Stomach (tissue), 9 donors: ENCODE results near the gene MAPK7. TPM values are rescaled to one million over a fixed set of nuclear protein-coding genes. Genes with fewer than 3 reads are reported as not detected.

Experiments used
- DNase-seq, 2 donors: peaks; one replicate each; pipeline versions ENCODE4 v3.0.0 to v3.0.0-alpha.2; 2013 to 2019
- H3K27ac ChIP-seq, 5 donors: fragments of 200-600 bp in 4 of 5; sonication (generic) in 4 of 5; one replicate each; pipeline ENCODE4 v1.5.1; 2013 to 2019; ENCODE audit warnings: mild to moderate bottlenecking in 1 of 5, moderate library complexity in 1 of 5
- H3K27me3 ChIP-seq, 3 donors: fragments of 200-600 bp; sonication (generic); one replicate each; pipeline ENCODE4 v1.5.1; 2017 to 2019; ENCODE audit warnings: mixed run types in 1 of 3
- H3K36me3 ChIP-seq, 4 donors: fragments of 200-600 bp; sonication (generic); 1 replicate in 3 of 4; 2 replicates in 1 of 4; pipeline ENCODE4 v1.5.1; 2016 to 2019
- H3K4me1 ChIP-seq, 4 donors: fragments of 200-600 bp; sonication (generic); one replicate each; pipeline ENCODE4 v1.5.1; 2016 to 2019
- H3K4me3 ChIP-seq, 4 donors: fragments of 200-600 bp; sonication (generic) in 3 of 4; one replicate each; pipeline ENCODE4 v1.5.1; 2016 to 2019; ENCODE audit warnings: mild to moderate bottlenecking in 1 of 4
- H3K9me3 ChIP-seq, 4 donors: fragments of 200-600 bp; sonication (generic); one replicate each; pipeline ENCODE4 v1.5.1; 2016 to 2019
- CTCF ChIP-seq, 7 experiments: fragments of 450-650 bp in 4 of 7; fragments of 200-600 bp in 3 of 7; sonication (generic) in 3 of 7; IDR thresholded peaks; one replicate each; pipeline ENCODE4 v1.5.1; 2016 to 2019; ENCODE audit warnings: antibody characterized with exemption in 7 of 7, control low read depth in 2 of 7, mild to moderate bottlenecking in 1 of 7
- EP300 ChIP-seq: sonication (generic); formaldehyde crosslinking; IDR thresholded peaks from one replicate; pipeline ENCODE4 v1.6.1; 2017; ENCODE audit warnings: antibody characterized with exemption
- POLR2A ChIP-seq, 4 donors: fragments of 450-650 bp; IDR thresholded peaks; one replicate each; pipeline ENCODE4 v1.6.1; 2016; ENCODE audit warnings: antibody characterized with exemption in 4 of 4, control low read depth in 2 of 4, mild to moderate bottlenecking in 1 of 4, moderate library complexity in 1 of 4
- POLR2AphosphoS5 ChIP-seq, 3 donors: sonication (generic); formaldehyde crosslinking; IDR thresholded peaks; one replicate each; pipeline ENCODE4 v1.6.1; 2016; ENCODE audit warnings: antibody characterized with exemption in 3 of 3
- WGBS, 5 donors: extraction: QIAGEN DNeasy Blood & Tissue Kit in 3 of 5; methylation state at CpG; one replicate each; pipeline versions ENCODE4 v1.1.5 to v1.1.7; 2013 to 2018; 5-methylcytosine and 5-hydroxymethylcytosine counted together
- intact Hi-C: fragments of 100-400 bp; cut with DNase I; formaldehyde crosslinking; loops from one replicate; pipeline ENCODE4 v1.15.1; 2023; ENCODE audit warnings: low total_unique reads
- polyA plus RNA-seq, 3 donors: library from polyadenylated mRNA; stranded (reverse); fragments of 200-250 nt; gene quantifications; one replicate each; pipeline ENCODE4 v1.2.3, GENCODE V29; 2013
- total RNA-seq, 5 donors: library from RNA; depleted of rRNA; stranded (reverse); fragments of >200 nt; gene quantifications; one replicate each; pipeline versions ENCODE4 v1.1.0 to v1.2.3, GENCODE V29; 2014 to 2016
- donor health status: healthy with polysubstance abuse.
- donor health status: Bipolar disorder and iron deficiency.
- donor health status: healthy.

The MAPK7 gene
- total and polyA plus RNA-seq, 8 donors, result 10.3 to 221 (median 30.5) TPM

GRCh38 chr17:19333736-19334290 is 44.5 kb upstream of the MAPK7 start:
- no peaks in the 10 kb centered on the region for H3K9me3 ChIP-seq
- no peak overlapping the region for H3K4me3 ChIP-seq
- DNase-seq, result peak in 1 of 2 donors; percentile 22
- H3K27me3 ChIP-seq, result no peaks in the 10 kb centered on the region
- peaks cover 0 to 55% (median 45%) of the 10 kb centered on the region in 4 donors for H3K36me3 ChIP-seq
- intact Hi-C loops, result no loop called here
- H3K27ac ChIP-seq, result no peak overlapping the region
- TF ChIP-seq CTCF (IDR thresholded peaks at IDR 0.05), result no peak
- TF ChIP-seq EP300, result no peak
- TF ChIP-seq POLR2A (IDR thresholded peaks at IDR 0.05), result no peak
- TF ChIP-seq POLR2AphosphoS5 (IDR thresholded peaks at IDR 0.05), result no peak
- H3K4me1 ChIP-seq, result peaks cover 0 to 17% (median 6%) of the 10 kb centered on the region in 4 donors
- 79 to 91% (median 82%) methylated on average over 12 of the region's 12 CpGs for WGBS, 5 donors

GRCh38 chr17:19334331-19334730 is 44.0 kb upstream of the MAPK7 start:
- intact Hi-C loops, result no loop called here
- H3K36me3 ChIP-seq, result peaks cover 0 to 50% (median 40%) of the 10 kb centered on the region in 4 donors
- no peak for DNase-seq
- H3K27ac ChIP-seq, result no peak overlapping the region
- no peaks in the 10 kb centered on the region for H3K9me3 ChIP-seq
- TF ChIP-seq POLR2A (IDR thresholded peaks at IDR 0.05) (no peak), POLR2AphosphoS5 (IDR thresholded peaks at IDR 0.05) (no peak), CTCF (IDR thresholded peaks at IDR 0.05) (no peak), EP300 (no peak)
- H3K27me3 ChIP-seq, result no peaks in the 10 kb centered on the region
- peaks cover 0 to 17% (median 6%) of the 10 kb centered on the region in 4 donors for H3K4me1 ChIP-seq
- whole genome bisulfite sequencing, 5 donors, result 68 to 91% (median 87%) methylated on average over 6 of the region's 6 CpGs
- no peak overlapping the region for H3K4me3 ChIP-seq

- no peak overlapping the region for H3K4me3 ChIP-seq
- intact Hi-C loops, result no loop called here
- WGBS, 5 donors, result 87 to 92% (median 89%) methylated on average over 12 to 18 of the region's 18 CpGs
- H3K4me1 ChIP-seq, result peaks cover 0 to 17% (median 6%) of the 10 kb centered on the region in 4 donors
- no peak for TF ChIP-seq POLR2AphosphoS5 (IDR thresholded peaks at IDR 0.05)
- no peak for TF ChIP-seq POLR2A (IDR thresholded peaks at IDR 0.05)
- no peak for TF ChIP-seq CTCF (IDR thresholded peaks at IDR 0.05)
- TF ChIP-seq EP300, result no peak
- H3K27ac ChIP-seq, result no peak overlapping the region
- H3K36me3 ChIP-seq, result peaks cover 0 to 35% (median 28%) of the 10 kb centered on the region in 4 donors
- H3K9me3 ChIP-seq, result no peaks in the 10 kb centered on the region
- no peaks in the 10 kb centered on the region for H3K27me3 ChIP-seq
- DNase-seq, result peak in 1 of 2 donors; percentile 5
Measured at GRCh38 chr17:19335951-19336631, 42.2 kb upstream of the MAPK7 start.

GRCh38 chr17:19336938-19337711 is 41.2 kb upstream of the MAPK7 start:
- WGBS, 5 donors, result 43 to 74% (median 68%) methylated on average over 15 to 21 of the region's 21 CpGs
- H3K4me1 ChIP-seq, result peaks cover 0 to 21% (median 7%) of the 10 kb centered on the region in 4 donors
- intact Hi-C loops, result no loop called here
- no peaks in the 10 kb centered on the region for H3K9me3 ChIP-seq
- DNase-seq, result peak; percentile 61 to 84
- no peak overlapping the region for H3K27ac ChIP-seq
- peaks cover 0 to 25% (median 21%) of the 10 kb centered on the region in 4 donors for H3K36me3 ChIP-seq
- TF ChIP-seq POLR2A (IDR thresholded peaks at IDR 0.05) (no peak), CTCF (IDR thresholded peaks at IDR 0.05) (peak in 3 of 7 experiments; percentile 55 to 72 (median 69))
- no peak overlapping the region for H3K4me3 ChIP-seq
- no peaks in the 10 kb centered on the region for H3K27me3 ChIP-seq
